H9 (cell line): ENCODE measurements around the gene QRICH2. TPM values are rescaled to one million over a fixed set of nuclear protein-coding genes. Genes with fewer than 3 reads are reported as not detected.

Experiments used
- DNase-seq: peaks from one replicate; pipeline ENCODE4 v3.0.0-alpha.2; 2017
- H2AFZ ChIP-seq: one replicate; pipeline ENCODE4 v1.6.1; 2013; ENCODE audit warnings: mild to moderate bottlenecking, low read length, control low read depth, moderate library complexity
- H2AK5ac ChIP-seq: 2 replicates; pipeline ENCODE4 v1.6.1; 2013; ENCODE audit warnings: low read length, control low read depth, mixed read lengths; ENCODE audit not compliant: insufficient read length
- H2BK120ac ChIP-seq: one replicate; pipeline ENCODE4 v1.6.1; 2013; ENCODE audit warnings: low read depth, mild to moderate bottlenecking, low read length, control low read depth, inconsistent platforms; ENCODE audit not compliant: poor library complexity, severe bottlenecking
- H2BK12ac ChIP-seq: 2 replicates; pipeline ENCODE4 v1.6.1; 2013; ENCODE audit warnings: low read length, control low read depth, mixed read lengths, low read depth; ENCODE audit not compliant: insufficient read length
- H2BK15ac ChIP-seq: 2 replicates; pipeline ENCODE4 v1.6.1; 2013; ENCODE audit warnings: low read depth, low read length, control low read depth
- H2BK20ac ChIP-seq: one replicate; pipeline ENCODE4 v1.6.1; 2013; ENCODE audit warnings: low read depth, mild to moderate bottlenecking, low read length, control low read depth, inconsistent platforms; ENCODE audit not compliant: poor library complexity, severe bottlenecking
- H2BK5ac ChIP-seq: 2 replicates; pipeline ENCODE4 v1.6.1; 2013; ENCODE audit warnings: low read length, control low read depth, mixed read lengths; ENCODE audit not compliant: insufficient read length
- H3K14ac ChIP-seq: 2 replicates; pipeline ENCODE4 v1.6.1; 2013; ENCODE audit warnings: low read length, control low read depth; ENCODE audit not compliant: insufficient read depth
- H3K18ac ChIP-seq: 2 replicates; pipeline ENCODE4 v1.6.1; 2013; ENCODE audit warnings: low read depth, mild to moderate bottlenecking, mixed read lengths, low read length, control low read depth; ENCODE audit not compliant: insufficient read length
- H3K23ac ChIP-seq: 2 replicates; pipeline ENCODE4 v1.6.1; 2013; ENCODE audit warnings: low read length, control low read depth, mixed read lengths, low read depth; ENCODE audit not compliant: insufficient read length
- H3K23me2 ChIP-seq: 2 replicates; pipeline ENCODE4 v1.6.1; 2013; ENCODE audit warnings: low read depth, mild to moderate bottlenecking, mixed read lengths, low read length, control low read depth; ENCODE audit not compliant: insufficient read length, poor library complexity, severe bottlenecking
- H3K27ac ChIP-seq: 2 replicates; pipeline ENCODE4 v1.5.1; 2013; ENCODE audit warnings: low read length, control low read depth, mixed read lengths, low read depth; ENCODE audit not compliant: insufficient read length
- H3K27me3 ChIP-seq: 2 replicates; pipeline ENCODE4 v1.6.1; 2013; ENCODE audit warnings: low read length, control low read depth, inconsistent platforms; ENCODE audit not compliant: insufficient read depth
- H3K4ac ChIP-seq: 2 replicates; pipeline ENCODE4 v1.6.1; 2013; ENCODE audit warnings: low read depth, mild to moderate bottlenecking, control low read depth, inconsistent platforms, low read length, moderate library complexity
- H3K4me1 ChIP-seq: 2 replicates; pipeline ENCODE4 v1.6.1; 2013; ENCODE audit warnings: low read length, control low read depth, inconsistent platforms; ENCODE audit not compliant: insufficient read depth
- H3K4me2 ChIP-seq: 2 replicates; pipeline ENCODE4 v1.6.1; 2013; ENCODE audit warnings: low read length, control low read depth, mixed read lengths; ENCODE audit not compliant: insufficient read length, insufficient read depth
- H3K56ac ChIP-seq: 2 replicates; pipeline ENCODE4 v1.6.1; 2013; ENCODE audit warnings: low read depth, mild to moderate bottlenecking, mixed read lengths, low read length, control low read depth; ENCODE audit not compliant: insufficient read length
- H3K79me1 ChIP-seq: 2 replicates; pipeline ENCODE4 v1.6.1; 2013; ENCODE audit warnings: low read depth, mild to moderate bottlenecking, moderate library complexity, low read length, control low read depth, inconsistent platforms; ENCODE audit not compliant: insufficient read depth, poor library complexity, severe bottlenecking
- H3K79me2 ChIP-seq: 2 replicates; pipeline ENCODE4 v1.6.1; 2013; ENCODE audit warnings: low read length, control low read depth, inconsistent platforms; ENCODE audit not compliant: insufficient read depth
- H3K9ac ChIP-seq: 2 replicates; pipeline ENCODE4 v1.6.1; 2013; ENCODE audit warnings: low read length, control low read depth, mixed read lengths; ENCODE audit not compliant: insufficient read length; ENCODE audit errors: extremely low read depth
- H3K9me3 ChIP-seq: one replicate; pipeline ENCODE4 v1.6.1; 2013; ENCODE audit warnings: low read depth, low read length, inconsistent platforms; ENCODE audit not compliant: control insufficient read depth
- H3T11ph ChIP-seq: one replicate; pipeline ENCODE4 v1.6.1; 2013; ENCODE audit warnings: mild to moderate bottlenecking, low read length, control low read depth, inconsistent platforms
- H4K20me1 ChIP-seq: one replicate; pipeline ENCODE4 v1.6.1; 2013; ENCODE audit not compliant: control insufficient read depth, insufficient read length, insufficient read depth
- H4K5ac ChIP-seq: 2 replicates; pipeline ENCODE4 v1.6.1; 2013; ENCODE audit warnings: low read depth, mild to moderate bottlenecking, mixed read lengths, low read length, control low read depth; ENCODE audit not compliant: insufficient read length
- H4K8ac ChIP-seq: replicated peaks from 2 replicates; pipeline ENCODE4 v1.6.1; 2013; ENCODE audit warnings: low read length, control low read depth, mixed read lengths, low read depth; ENCODE audit not compliant: insufficient read length
- H4K91ac ChIP-seq: 2 replicates; pipeline ENCODE4 v1.6.1; 2013; ENCODE audit warnings: low read depth, mild to moderate bottlenecking, moderate library complexity, mixed read lengths, low read length, control low read depth; ENCODE audit not compliant: insufficient read length
- H3K27ac Mint-ChIP-seq, 3 experiments: 2 replicates in 2 of 3; 3 replicates in 1 of 3; pipeline ENCODE4 v1.8.0; 2020 to 2021; ENCODE audit warnings: mixed read lengths in 3 of 3, mild to moderate bottlenecking in 1 of 3, moderate library complexity in 1 of 3
- H3K27me3 Mint-ChIP-seq: 2 replicates; pipeline ENCODE4 v1.8.0; 2021; ENCODE audit warnings: low read depth, mild to moderate bottlenecking, moderate library complexity, mixed read lengths
- H3K36me3 Mint-ChIP-seq, 3 experiments: 2 replicates in 2 of 3; 3 replicates in 1 of 3; pipeline ENCODE4 v1.8.0; 2020 to 2021; ENCODE audit warnings: low read depth in 3 of 3, mixed read lengths in 3 of 3; ENCODE audit not compliant: insufficient read depth in 1 of 3
- H3K4me1 Mint-ChIP-seq, 2 experiments: 2 replicates each; pipeline ENCODE4 v1.8.0; 2020; ENCODE audit warnings: mixed read lengths in 2 of 2
- H3K4me3 Mint-ChIP-seq, 2 experiments: 2 replicates in 1 of 2; 3 replicates in 1 of 2; pipeline ENCODE4 v1.8.0; 2020 to 2021; ENCODE audit warnings: mild to moderate bottlenecking in 2 of 2, mixed read lengths in 2 of 2, moderate library complexity in 1 of 2
- H3K9me3 Mint-ChIP-seq, 2 experiments: 2 replicates in 1 of 2; 3 replicates in 1 of 2; pipeline ENCODE4 v1.8.0; 2020; ENCODE audit warnings: mild to moderate bottlenecking in 2 of 2, mixed read lengths in 2 of 2, moderate library complexity in 1 of 2
- WGBS: extraction: QIAGEN DNeasy Blood & Tissue Kit; methylation state at CpG from one replicate; pipeline ENCODE4 v1.1.7; 2013; ENCODE audit warnings: missing lambda C conversion rate, low lambda C conversion rate, mixed read lengths; ENCODE audit not compliant: insufficient read length; ENCODE audit errors: extremely low coverage; 5-methylcytosine and 5-hydroxymethylcytosine counted together
- total RNA-seq: library from RNA; stranded (reverse); gene quantifications from 2 replicates; pipeline ENCODE4 v1.2.1, GENCODE V29; 2021
- TF ChIP-seq, protein P1 (sequence below): fragments of 200-600 bp; sonication (generic); conservative IDR thresholded peaks from 3 replicates; pipeline ENCODE4 v1.8.0; 2021; ENCODE audit warnings: antibody characterized with exemption, mild to moderate bottlenecking

QRICH2 gene
- total RNA-seq, 1 experiment from 2014 or later: 3.2 TPM

DNA sequence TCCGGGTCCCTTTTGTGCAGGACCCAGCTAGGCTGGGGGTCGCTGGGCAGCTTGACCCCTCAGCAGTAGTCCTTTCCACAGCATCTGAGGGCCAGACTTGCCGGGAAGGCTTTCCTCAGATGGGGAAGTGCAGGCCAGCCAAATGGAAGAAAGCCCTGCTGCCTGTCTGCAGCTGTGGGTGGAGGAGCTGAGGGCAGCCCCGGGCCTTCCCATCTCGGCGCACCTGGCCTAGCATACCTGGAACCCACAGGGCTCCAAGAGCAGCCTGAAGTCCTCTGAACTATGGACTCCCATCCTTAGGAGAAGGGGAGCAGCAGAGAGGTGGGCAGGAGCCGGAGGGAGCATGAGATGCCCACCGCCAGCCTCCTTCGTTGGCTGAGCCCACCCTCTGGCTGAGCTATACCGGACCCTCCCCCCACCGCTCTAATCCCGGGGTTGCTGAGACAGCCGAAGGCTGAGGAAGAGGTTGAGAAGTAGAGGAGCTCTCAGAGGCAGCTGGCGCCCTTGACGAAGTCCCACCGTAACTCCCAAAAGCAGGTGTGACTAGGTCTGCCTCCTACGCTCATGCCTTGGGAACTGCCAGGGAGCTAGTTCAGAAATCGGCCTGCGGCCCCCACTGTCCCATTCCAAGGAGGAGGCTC, 29.7 kb downstream of the QRICH2 start:
- Histone ChIP-seq H3K4me1 (no peaks in the 10 kb centered on the region), H4K20me1 (no peaks in the 10 kb centered on the region), H2BK15ac (no peak overlapping the region), H2BK5ac (no peak overlapping the region), H3K23ac (no peak overlapping the region), H2AK5ac (no peak overlapping the region), H3K23me2 (no peaks in the 10 kb centered on the region), H3K79me1 (no peaks in the 10 kb centered on the region), H3K56ac (no peak overlapping the region), H3K9ac (no peak overlapping the region), H4K8ac (no peak overlapping the region), H3K9me3 (no peaks in the 10 kb centered on the region), H3T11ph (no peak overlapping the region), H2BK20ac (no peak overlapping the region), H2BK12ac (no peak overlapping the region), H4K5ac (no peak overlapping the region), H3K27ac (no peak overlapping the region), H2BK120ac (no peak overlapping the region), H3K27me3 (no peaks in the 10 kb centered on the region), H2AFZ (no peak overlapping the region), H3K18ac (no peak overlapping the region), H3K4ac (no peak overlapping the region), H3K4me2 (no peak overlapping the region), H4K91ac (no peak overlapping the region), H3K79me2 (no peaks in the 10 kb centered on the region), H3K14ac (no peak overlapping the region)
- no peak for DNase-seq
- H3K4me1 Mint-ChIP-seq: peaks cover 6 to 17% of the 10 kb centered on the region in 2 experiments
- no peak overlapping the region for H3K4me3 Mint-ChIP-seq
- no peak overlapping the region for H3K27ac Mint-ChIP-seq
- TF ChIP-seq, protein P1, sequence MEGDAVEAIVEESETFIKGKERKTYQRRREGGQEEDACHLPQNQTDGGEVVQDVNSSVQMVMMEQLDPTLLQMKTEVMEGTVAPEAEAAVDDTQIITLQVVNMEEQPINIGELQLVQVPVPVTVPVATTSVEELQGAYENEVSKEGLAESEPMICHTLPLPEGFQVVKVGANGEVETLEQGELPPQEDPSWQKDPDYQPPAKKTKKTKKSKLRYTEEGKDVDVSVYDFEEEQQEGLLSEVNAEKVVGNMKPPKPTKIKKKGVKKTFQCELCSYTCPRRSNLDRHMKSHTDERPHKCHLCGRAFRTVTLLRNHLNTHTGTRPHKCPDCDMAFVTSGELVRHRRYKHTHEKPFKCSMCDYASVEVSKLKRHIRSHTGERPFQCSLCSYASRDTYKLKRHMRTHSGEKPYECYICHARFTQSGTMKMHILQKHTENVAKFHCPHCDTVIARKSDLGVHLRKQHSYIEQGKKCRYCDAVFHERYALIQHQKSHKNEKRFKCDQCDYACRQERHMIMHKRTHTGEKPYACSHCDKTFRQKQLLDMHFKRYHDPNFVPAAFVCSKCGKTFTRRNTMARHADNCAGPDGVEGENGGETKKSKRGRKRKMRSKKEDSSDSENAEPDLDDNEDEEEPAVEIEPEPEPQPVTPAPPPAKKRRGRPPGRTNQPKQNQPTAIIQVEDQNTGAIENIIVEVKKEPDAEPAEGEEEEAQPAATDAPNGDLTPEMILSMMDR: no peak
- WGBS: no CpG with 5 or more reads among the region's 19 CpGs
- peaks cover 1% of the 10 kb centered on the region; the same call in 1 of the 2 replicates for H3K27me3 Mint-ChIP-seq
- H3K9me3 Mint-ChIP-seq: no peaks in the 10 kb centered on the region
- no peaks in the 10 kb centered on the region for H3K36me3 Mint-ChIP-seq
